B cell (primary cell): Measurements from ENCODE around the gene GPR176. TPM values are rescaled to one million over a fixed set of nuclear protein-coding genes. Genes with fewer than 3 reads are reported as not detected.

ENCODE experiments used
- ATAC-seq: fragments of 200-7000 bp; cut with Tn5 transposase; one replicate; pipeline ENCODE4 v1.10.0; 2021; ENCODE audit warnings: low read depth, mild to moderate bottlenecking, moderate number of reproducible peaks, moderate library complexity
- CTCF ChIA-PET: fragments of 350-600 bp; sonication (Branson Sonifier 250); formaldehyde crosslinking; loops from one replicate; lab custom pipeline; 2021; ENCODE audit warnings: antibody characterized with exemption, inconsistent platforms; lab: Charles Lee
- POLR2A ChIA-PET: fragments of 350-600 bp; sonication (Branson Sonifier 250); formaldehyde crosslinking; loops from one replicate; lab custom pipeline; 2021; ENCODE audit warnings: antibody characterized with exemption; lab: Charles Lee
- DNase-seq: peaks from one replicate; pipeline ENCODE4 v3.0.0; 2013
- H2AFZ ChIP-seq: 2 replicates; pipeline ENCODE4 v1.6.1; 2012; ENCODE audit warnings: mild to moderate bottlenecking, low read depth, low read length; ENCODE audit not compliant: insufficient read depth, poor library complexity, severe bottlenecking
- H3K27ac ChIP-seq, 2 donors: 1 replicate in 1 of 2; 2 replicates in 1 of 2; pipeline ENCODE4 v1.5.1; 2012 to 2013; ENCODE audit warnings: low read length in 2 of 2, mild to moderate bottlenecking in 2 of 2, moderate library complexity in 1 of 2
- H3K27me3 ChIP-seq, 4 experiments: fragments of 200-600 bp in 1 of 4; sonication (generic) in 1 of 4; replicated peaks in 1 of 4; 1 replicate in 2 of 4; 2 replicates in 2 of 4; pipeline versions ENCODE4 v1.6.1 to v1.7.0; 2013 to 2016; ENCODE audit warnings: low read length in 3 of 4, mild to moderate bottlenecking in 2 of 4, mixed read lengths in 1 of 4, moderate library complexity in 1 of 4; ENCODE audit not compliant: insufficient read depth in 4 of 4, control insufficient read depth in 3 of 4; ENCODE audit errors: control extremely low read depth in 1 of 4
- H3K36me3 ChIP-seq, 2 experiments: replicated peaks in 1 of 2; 1 replicate in 1 of 2; 2 replicates in 1 of 2; pipeline versions ENCODE4 v1.6.1 to v1.7.1; 2013; ENCODE audit warnings: low read length in 1 of 2; ENCODE audit not compliant: insufficient read depth in 2 of 2, control insufficient read depth in 1 of 2; ENCODE audit errors: control extremely low read depth in 1 of 2, extremely low read depth in 1 of 2
- H3K4me1 ChIP-seq, 2 donors: fragments of 200-600 bp in 1 of 2; sonication (generic) in 1 of 2; 1 replicate in 1 of 2; 2 replicates in 1 of 2; pipeline versions ENCODE4 v1.5.1 to v1.6.1; 2013 to 2017; ENCODE audit warnings: low read length in 2 of 2; ENCODE audit not compliant: control insufficient read depth in 2 of 2, insufficient read depth in 2 of 2
- H3K4me2 ChIP-seq: replicated peaks from 2 replicates; pipeline ENCODE3; 2012; ENCODE audit warnings: mild to moderate bottlenecking, low read depth, low read length; ENCODE audit not compliant: poor library complexity, severe bottlenecking
- H3K4me3 ChIP-seq, 5 experiments: fragments of 200-600 bp in 1 of 5; sonication (generic) in 1 of 5; 1 replicate in 3 of 5; 2 replicates in 2 of 5; pipeline versions ENCODE4 v1.5.1 to v1.7.0; 2011 to 2016; ENCODE audit warnings: low read length in 4 of 5, mild to moderate bottlenecking in 4 of 5, low read depth in 2 of 5, control low read depth in 1 of 5, moderate library complexity in 1 of 5; ENCODE audit not compliant: insufficient read depth in 1 of 5; ENCODE audit errors: control extremely low read depth in 1 of 5, extremely low read depth in 1 of 5
- H3K79me2 ChIP-seq: fragments of 200-600 bp; sonication (generic); one replicate; pipeline ENCODE4 v1.6.0; 2016; ENCODE audit warnings: low read length; ENCODE audit not compliant: control insufficient read depth, insufficient read depth
- H3K9ac ChIP-seq: fragments of 200-600 bp; sonication (generic); 2 replicates; pipeline ENCODE4 v1.6.1; 2017; ENCODE audit warnings: mild to moderate bottlenecking, low read length, moderate library complexity
- H3K9me3 ChIP-seq, 3 donors: one replicate each; pipeline versions ENCODE4 v1.6.1 to v1.7.1; 2013; ENCODE audit warnings: low read length in 2 of 3; ENCODE audit not compliant: control insufficient read depth in 2 of 3, insufficient read depth in 1 of 3; ENCODE audit errors: control extremely low read depth in 1 of 3
- H4K20me1 ChIP-seq: 2 replicates; pipeline ENCODE4 v1.6.0; 2012; ENCODE audit warnings: mild to moderate bottlenecking, low read length; ENCODE audit not compliant: insufficient read depth, control insufficient read depth, poor library complexity, severe bottlenecking
- H3K27ac Mint-ChIP-seq: one replicate; pipeline ENCODE4 v1.8.0; 2021; ENCODE audit warnings: mixed read lengths
- H3K27me3 Mint-ChIP-seq: one replicate; pipeline ENCODE4 v1.8.0; 2021; ENCODE audit warnings: mixed read lengths
- H3K4me1 Mint-ChIP-seq: one replicate; pipeline ENCODE4 v1.8.0; 2021; ENCODE audit warnings: mixed read lengths
- H3K4me3 Mint-ChIP-seq: one replicate; pipeline ENCODE4 v1.8.0; 2021; ENCODE audit warnings: mixed read lengths
- H3K9me3 Mint-ChIP-seq: one replicate; pipeline ENCODE4 v1.8.0; 2022; ENCODE audit warnings: mixed read lengths; ENCODE audit not compliant: insufficient read depth
- EZH2 ChIP-seq: IDR thresholded peaks from 2 replicates; pipeline ENCODE4 v1.6.1; 2012; ENCODE audit warnings: borderline replicate concordance, low read depth, mild to moderate bottlenecking, moderate library complexity, low read length; ENCODE audit not compliant: insufficient read depth, poor library complexity, severe bottlenecking
- WGBS: methylation state at CpG from one replicate; pipeline ENCODE4 v1.1.5; 2013; ENCODE audit warnings: missing lambda C conversion rate; ENCODE audit not compliant: insufficient coverage; 5-methylcytosine and 5-hydroxymethylcytosine counted together
- intact Hi-C: fragments of 100-400 bp; cut with micrococcal nuclease; formaldehyde crosslinking; loops from one replicate; pipeline ENCODE4 v1.10.0; 2022
- polyA plus RNA-seq: library from polyadenylated mRNA; depleted of rRNA; stranded (reverse); fragments of >200 nt; gene quantifications from 2 replicates; pipeline ENCODE4 v1.2.3, GENCODE V29; 2012
- total RNA-seq, 2 donors: library from RNA; stranded (reverse); fragments of 120-200 nt in 1 of 2; gene quantifications; 1 replicate in 1 of 2; 2 replicates in 1 of 2; pipeline versions ENCODE4 v1.2.3 to v1.2.4, GENCODE V29; 2013 to 2022
- TF ChIP-seq, protein P1 (sequence below): fragments of 200-600 bp; IDR thresholded peaks from one replicate; pipeline ENCODE4 v1.8.0; 2022; ENCODE audit warnings: antibody characterized with exemption, mild to moderate bottlenecking

Gene GPR176
- total and polyA plus RNA-seq, 2 donors (not counting 1 experiment from before 2014, with no cell fraction given) = 0.07 to 0.30 TPM

DNA sequence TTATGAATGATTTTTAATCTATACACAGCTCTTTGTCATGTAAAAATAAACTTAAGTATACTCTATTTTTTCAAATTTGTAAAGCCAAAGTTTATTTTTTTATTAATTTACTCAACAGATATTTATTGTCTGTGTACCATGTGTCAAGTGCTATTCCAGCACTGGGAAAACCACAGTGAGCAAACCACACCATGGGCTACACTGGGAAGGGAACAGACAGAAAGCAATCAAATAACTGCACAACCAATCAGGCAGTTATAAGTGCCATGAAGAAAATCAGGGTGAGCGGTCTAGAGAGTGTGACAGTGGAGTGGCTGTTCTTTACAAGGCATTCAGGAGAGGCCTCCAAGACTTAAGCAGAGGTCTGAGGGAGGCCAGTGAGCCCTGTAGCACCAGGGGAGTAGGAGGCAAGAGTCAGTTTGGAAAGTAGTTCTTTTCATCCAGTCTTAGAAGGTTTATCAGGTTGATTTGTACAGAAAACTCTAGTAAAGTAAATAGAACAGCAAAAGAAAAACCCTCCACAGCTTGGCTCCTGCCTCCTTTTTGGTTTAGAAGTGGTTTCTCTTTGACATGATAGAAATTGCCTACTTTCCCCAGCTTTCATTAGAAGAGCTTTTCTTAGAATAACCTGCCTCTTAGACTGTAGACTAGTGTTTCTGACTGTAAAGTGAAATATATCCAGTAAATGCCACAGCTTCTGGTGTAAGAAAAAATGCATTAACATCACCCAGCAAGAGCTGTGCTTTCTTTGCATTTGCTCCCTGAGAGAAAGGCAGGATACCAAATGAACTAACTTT is 27.5 kb upstream of the GPR176 start:
- no CpG with 5 or more reads among the region's 1 CpG for WGBS
- Histone ChIP-seq H3K79me2 (no peaks in the 10 kb centered on the region), H3K9me3 (no peaks in the 10 kb centered on the region), H3K9ac (no peak overlapping the region), H3K27me3 (no peaks in the 10 kb centered on the region), H2AFZ (no peak overlapping the region), H3K4me1 (no peaks in the 10 kb centered on the region), H4K20me1 (no peaks in the 10 kb centered on the region), H3K36me3 (peaks cover 13 to 27% of the 10 kb centered on the region in 2 experiments), H3K27ac (no peak overlapping the region), H3K4me2 (no peak overlapping the region), H3K4me3 (no peak overlapping the region)
- H3K4me1 Mint-ChIP-seq = no peaks in the 10 kb centered on the region
- no peaks in the 10 kb centered on the region for H3K27me3 Mint-ChIP-seq
- ATAC-seq (no peak), DNase-seq (no peak)
- no peaks in the 10 kb centered on the region for H3K9me3 Mint-ChIP-seq
- intact Hi-C loops = no loop called here
- ChIA-PET CTCF (interaction anchor here (0.6 kb wide), 2 partner anchors 22 to 110 kb away, joined by 3 to 4 read pairs; no protein-coding TSS in a partner anchor), POLR2A (no interaction called here)
- no peak overlapping the region for H3K4me3 Mint-ChIP-seq
- no peak overlapping the region for H3K27ac Mint-ChIP-seq
- TF ChIP-seq, protein P1, sequence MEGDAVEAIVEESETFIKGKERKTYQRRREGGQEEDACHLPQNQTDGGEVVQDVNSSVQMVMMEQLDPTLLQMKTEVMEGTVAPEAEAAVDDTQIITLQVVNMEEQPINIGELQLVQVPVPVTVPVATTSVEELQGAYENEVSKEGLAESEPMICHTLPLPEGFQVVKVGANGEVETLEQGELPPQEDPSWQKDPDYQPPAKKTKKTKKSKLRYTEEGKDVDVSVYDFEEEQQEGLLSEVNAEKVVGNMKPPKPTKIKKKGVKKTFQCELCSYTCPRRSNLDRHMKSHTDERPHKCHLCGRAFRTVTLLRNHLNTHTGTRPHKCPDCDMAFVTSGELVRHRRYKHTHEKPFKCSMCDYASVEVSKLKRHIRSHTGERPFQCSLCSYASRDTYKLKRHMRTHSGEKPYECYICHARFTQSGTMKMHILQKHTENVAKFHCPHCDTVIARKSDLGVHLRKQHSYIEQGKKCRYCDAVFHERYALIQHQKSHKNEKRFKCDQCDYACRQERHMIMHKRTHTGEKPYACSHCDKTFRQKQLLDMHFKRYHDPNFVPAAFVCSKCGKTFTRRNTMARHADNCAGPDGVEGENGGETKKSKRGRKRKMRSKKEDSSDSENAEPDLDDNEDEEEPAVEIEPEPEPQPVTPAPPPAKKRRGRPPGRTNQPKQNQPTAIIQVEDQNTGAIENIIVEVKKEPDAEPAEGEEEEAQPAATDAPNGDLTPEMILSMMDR = no peak

DNA sequence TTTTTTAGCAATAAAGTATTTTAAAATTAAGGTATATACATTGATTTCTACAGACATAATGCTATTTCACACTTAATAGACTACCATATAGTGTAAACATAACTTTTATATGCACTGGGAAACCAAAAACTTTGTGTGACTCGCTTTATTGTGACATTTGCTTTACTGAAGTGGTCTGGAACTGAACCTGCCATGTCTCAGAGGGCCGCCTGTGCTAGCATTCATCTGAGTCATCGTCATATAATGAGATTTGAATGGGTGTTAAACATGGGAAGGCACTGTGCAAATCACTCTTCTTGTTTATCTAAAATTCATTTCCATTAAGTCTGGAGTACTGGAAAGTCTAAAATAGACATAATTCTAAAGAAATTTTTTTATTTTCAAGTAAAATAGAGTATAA is 26.8 kb upstream of the GPR176 start:
- H3K27me3 Mint-ChIP-seq = no peaks in the 10 kb centered on the region
- H3K4me3 Mint-ChIP-seq = no peak overlapping the region
- Histone ChIP-seq H3K9ac (no peak overlapping the region), H4K20me1 (no peaks in the 10 kb centered on the region), H3K9me3 (no peaks in the 10 kb centered on the region), H3K4me1 (no peaks in the 10 kb centered on the region), H3K79me2 (no peaks in the 10 kb centered on the region), H3K4me2 (no peak overlapping the region), H3K27ac (no peak overlapping the region), H3K36me3 (peaks cover 13 to 27% of the 10 kb centered on the region in 2 experiments), H2AFZ (no peak overlapping the region), H3K4me3 (no peak overlapping the region), H3K27me3 (no peaks in the 10 kb centered on the region)
- no peaks in the 10 kb centered on the region for H3K4me1 Mint-ChIP-seq
- ChIA-PET CTCF (no interaction called here), POLR2A (no interaction called here)
- ATAC-seq (no peak), DNase-seq (no peak)
- TF ChIP-seq EZH2 = no peak
- TF ChIP-seq, protein P1 = no peak
- intact Hi-C loops = no loop called here
- H3K9me3 Mint-ChIP-seq = no peaks in the 10 kb centered on the region
- H3K27ac Mint-ChIP-seq = no peak overlapping the region
- no CpG with 5 or more reads among the region's 3 CpGs for WGBS
